GM18951 (cell line): Measurements from ENCODE around the gene DHX16.
"Not testable (repeated sequence)": the region's sequence is repeated elsewhere in the genome, so short reads cannot be mapped to it uniquely, and the experiment has no call there.

ENCODE experiments used
- POLR2A ChIP-seq: IDR thresholded peaks from 4 replicates; pipeline ENCODE4 v1.6.1; 2011; ENCODE audit warnings: mild to moderate bottlenecking; ENCODE audit not compliant: insufficient read length, insufficient read depth; ENCODE audit errors: extremely low read depth
- in situ Hi-C: fragments of 300-500 bp; cut with MboI; formaldehyde crosslinking; loops from one replicate; pipeline ENCODE4 v1.12.0; 2022; ENCODE audit warnings: low sequenced_read_pairs, mixed read lengths, inconsistent platforms; ENCODE audit not compliant: unreplicated experiment

Gene DHX16

GRCh38 chr6:30679765-30680535, 7.1 kb upstream of the DHX16 start:
- TF ChIP-seq POLR2A, result no peak
- in situ Hi-C loops, result no loop called here

- TF ChIP-seq POLR2A, result no peak
- in situ Hi-C loops, result no loop called here
These were observed 6.3 kb upstream of the DHX16 start for GRCh38 chr6:30678964-30679726.

GRCh38 chr6:30676660-30677285, 4.0 kb upstream of the DHX16 start:
- TF ChIP-seq POLR2A, result no peak
- in situ Hi-C loops, result no loop called here

GRCh38 chr6:30670760-30671527, 1.9 kb downstream of the DHX16 start:
- TF ChIP-seq POLR2A, result no peak
- in situ Hi-C loops, result loop anchor here (5.0 kb wide), 1 partner anchor 56 kb away; no protein-coding TSS in a partner anchor

- in situ Hi-C loops, result not testable (repeated sequence)
These were observed 6.5 kb downstream of the DHX16 start for GRCh38 chr6:30666300-30666699.

- TF ChIP-seq POLR2A, result no peak
- in situ Hi-C loops, result no loop called here
These were observed 7.6 kb downstream of the DHX16 start for GRCh38 chr6:30664994-30665767.

- in situ Hi-C loops, result not testable (repeated sequence)
These were observed 14.9 kb downstream of the DHX16 start for GRCh38 chr6:30657922-30658321.

- no peak for TF ChIP-seq POLR2A
- in situ Hi-C loops, result no loop called here
These were observed 15.4 kb downstream of the DHX16 start for GRCh38 chr6:30657454-30657853.

- no peak for TF ChIP-seq POLR2A
- in situ Hi-C loops, result no loop called here
These were observed 16.3 kb downstream of the DHX16 start for GRCh38 chr6:30656513-30656912.

- in situ Hi-C loops, result no loop called here
- no peak for TF ChIP-seq POLR2A
These were observed 17.1 kb downstream of the DHX16 start for GRCh38 chr6:30655743-30656094.

GRCh38 chr6:30654798-30655742, 17.7 kb downstream of the DHX16 start:
- in situ Hi-C loops, result no loop called here

GRCh38 chr6:30651143-30651542, 21.7 kb downstream of the DHX16 start:
- TF ChIP-seq POLR2A, result no peak

More at GRCh38 chr6:30654798-30655742, 17.7 kb downstream of the DHX16 start:
- no peak for TF ChIP-seq POLR2A

More at GRCh38 chr6:30651143-30651542, 21.7 kb downstream of the DHX16 start:
- in situ Hi-C loops, result no loop called here
